ENCODE data around the gene MUC5AC. TPM values are rescaled to one million over a fixed set of nuclear protein-coding genes. Genes with fewer than 3 reads are reported as not detected.

The MUC5AC gene
- total RNA-seq, 1 experiment from 2014 or later = not detected

GRCh38 chr11:1149545-1149944 lies 8.2 kb upstream of the MUC5AC start:
- Histone ChIP-seq H3K4me3 (ENCODE audit: low read depth, low read length, poor library complexity, severe bottlenecking) (no peak overlapping the region), H3K9me3 (ENCODE audit: low read depth, low read length, poor library complexity, severe bottlenecking) (no peaks in the 10 kb centered on the region), H3K27me3 (replicated peaks; ENCODE audit: insufficient read depth, low read depth, low read length, poor library complexity) (no peaks in the 10 kb centered on the region), H3K4me1 (ENCODE audit: insufficient read depth, low read length, poor library complexity, severe bottlenecking) (no peaks in the 10 kb centered on the region), H3K36me3 (ENCODE audit: insufficient read depth, low read length, poor library complexity, severe bottlenecking) (no peaks in the 10 kb centered on the region), H3K27ac (ENCODE audit: low read depth, low read length, poor library complexity, severe bottlenecking) (no peak overlapping the region)
- TF ChIP-seq EZH2 (IDR thresholded peaks at IDR 0.05; ENCODE audit: borderline replicate concordance, low read depth, low read length, poor library complexity, severe bottlenecking) (no peak), CTCF (conservative IDR thresholded peaks at IDR 0.05; ENCODE audit: low read depth, low read length) (no peak)
- no TSS peak for BruUV-seq (replicated peaks)
- POLR2A ChIA-PET (ENCODE audit: low non-redundant PET) = no interaction called here
- CTCF ChIA-PET = no interaction called here
- DNase-seq (ENCODE audit: low spot score) = no peak
- intact Hi-C loops (cut with micrococcal nuclease; ENCODE audit: unreplicated experiment) = no loop called here

GRCh38 chr11:1150116-1150515 lies 7.6 kb upstream of the MUC5AC start:
- no peaks in the 10 kb centered on the region for H3K9me3 ChIP-seq (ENCODE audit: low read depth, low read length, poor library complexity, severe bottlenecking)
- H3K27ac ChIP-seq (ENCODE audit: low read depth, low read length, poor library complexity, severe bottlenecking) = no peak overlapping the region
- ChIA-PET POLR2A (ENCODE audit: low non-redundant PET) (no interaction called here), CTCF (no interaction called here)
- intact Hi-C loops (cut with micrococcal nuclease; ENCODE audit: unreplicated experiment) = no loop called here
- no peaks in the 10 kb centered on the region for H3K27me3 ChIP-seq (replicated peaks; ENCODE audit: insufficient read depth, low read depth, low read length, poor library complexity)
- no peaks in the 10 kb centered on the region for H3K36me3 ChIP-seq (ENCODE audit: insufficient read depth, low read length, poor library complexity, severe bottlenecking)
- DNase-seq (ENCODE audit: low spot score) = no peak
- no peaks in the 10 kb centered on the region for H3K4me1 ChIP-seq (ENCODE audit: insufficient read depth, low read length, poor library complexity, severe bottlenecking)
- BruUV-seq (replicated peaks) = no TSS peak
- H3K4me3 ChIP-seq (ENCODE audit: low read depth, low read length, poor library complexity, severe bottlenecking) = no peak overlapping the region
- TF ChIP-seq CTCF (conservative IDR thresholded peaks at IDR 0.05; ENCODE audit: low read depth, low read length) (no peak), EZH2 (IDR thresholded peaks at IDR 0.05; ENCODE audit: borderline replicate concordance, low read depth, low read length, poor library complexity, severe bottlenecking) (no peak)

GRCh38 chr11:1150769-1151365 lies 6.9 kb upstream of the MUC5AC start:
- Histone ChIP-seq H3K4me3 (ENCODE audit: low read depth, low read length, poor library complexity, severe bottlenecking) (no peak overlapping the region), H3K9me3 (ENCODE audit: low read depth, low read length, poor library complexity, severe bottlenecking) (no peaks in the 10 kb centered on the region), H3K27me3 (replicated peaks; ENCODE audit: insufficient read depth, low read depth, low read length, poor library complexity) (no peaks in the 10 kb centered on the region), H3K27ac (ENCODE audit: low read depth, low read length, poor library complexity, severe bottlenecking) (no peak overlapping the region), H3K4me1 (ENCODE audit: insufficient read depth, low read length, poor library complexity, severe bottlenecking) (no peaks in the 10 kb centered on the region), H3K36me3 (ENCODE audit: insufficient read depth, low read length, poor library complexity, severe bottlenecking) (no peaks in the 10 kb centered on the region)
- ChIA-PET CTCF (no interaction called here), POLR2A (ENCODE audit: low non-redundant PET) (no interaction called here)
- DNase-seq (ENCODE audit: low spot score) = peak; percentile 23
- no TSS peak for BruUV-seq (replicated peaks)
- intact Hi-C loops (cut with micrococcal nuclease; ENCODE audit: unreplicated experiment) = no loop called here
- TF ChIP-seq EZH2 (IDR thresholded peaks at IDR 0.05; ENCODE audit: borderline replicate concordance, low read depth, low read length, poor library complexity, severe bottlenecking) (no peak), CTCF (conservative IDR thresholded peaks at IDR 0.05; ENCODE audit: low read depth, low read length) (no peak)
